Endothelial cell of umbilical vein (primary cell): ENCODE data around the gene SETBP1.

Experiments used
- CTCF ChIP-seq, 2 donors: IDR thresholded peaks; 1 replicate in 1 of 2; 2 replicates in 1 of 2; pipeline ENCODE4 v1.5.1; 2011; ENCODE audit warnings: low read length in 2 of 2, mild to moderate bottlenecking in 2 of 2, moderate library complexity in 2 of 2, control low read depth in 1 of 2, inconsistent platforms in 1 of 2, low read depth in 1 of 2; ENCODE audit not compliant: insufficient read depth in 1 of 2; ENCODE audit errors: extremely low read depth in 1 of 2
- EZH2 ChIP-seq: IDR thresholded peaks from 2 replicates; pipeline ENCODE4 v1.6.1; 2012; ENCODE audit warnings: borderline replicate concordance, low read depth, mild to moderate bottlenecking, moderate library complexity, low read length, inconsistent platforms; ENCODE audit not compliant: severe bottlenecking
- FOS ChIP-seq: IDR thresholded peaks from 2 replicates; pipeline ENCODE4 v1.6.1; 2011; ENCODE audit warnings: mild to moderate bottlenecking, low read length, moderate library complexity, borderline replicate concordance; ENCODE audit not compliant: insufficient read depth
- GATA2 ChIP-seq: IDR thresholded peaks from 2 replicates; pipeline ENCODE4 v1.7.0; 2011; ENCODE audit warnings: low read depth, mild to moderate bottlenecking, moderate library complexity, mixed read lengths, low read length; ENCODE audit not compliant: insufficient read length, insufficient read depth
- MYC ChIP-seq: IDR thresholded peaks from one replicate; pipeline ENCODE4 v1.6.1; 2011; ENCODE audit warnings: mild to moderate bottlenecking, low read depth, low read length
- POLR2A ChIP-seq: IDR thresholded peaks from 2 replicates; pipeline ENCODE4 v1.6.1; 2012; ENCODE audit warnings: low read depth, mild to moderate bottlenecking, control low read depth, low read length
- POLR2AphosphoS5 ChIP-seq: IDR thresholded peaks from 2 replicates; pipeline ENCODE4 v1.6.1; 2012; ENCODE audit warnings: low read depth, mild to moderate bottlenecking, control low read depth, low read length, moderate library complexity; ENCODE audit not compliant: insufficient read depth

- TF ChIP-seq CTCF (IDR thresholded peaks at IDR 0.05; ENCODE audit: extremely low read depth in 1 of 2, insufficient read depth in 1 of 2, low read depth in 1 of 2, low read length in 2 of 2) (no peak), POLR2A (no peak), GATA2 (no peak), EZH2 (no peak), POLR2AphosphoS5 (no peak), MYC (no peak), FOS (no peak)
Observed at GRCh38 chr18:44959013-44959412, 278.3 kb downstream of the SETBP1 start.
